Small intestine (tissue), 7 donors: ENCODE results near the gene ATXN10. TPM values are rescaled to one million over a fixed set of nuclear protein-coding genes. Genes with fewer than 3 reads are reported as not detected.

Source experiments
- DNase-seq, 2 donors: peaks; one replicate each; pipeline versions ENCODE4 v3.0.0 to v3.0.0-alpha.2; 2013
- FAIRE-seq: peaks from 2 replicates; lab custom pipeline; 2012; peaks lifted over from hg19 to GRCh38; lab: Jason Lieb, UNC
- H3K27ac ChIP-seq, 3 donors: one replicate each; pipeline ENCODE4 v1.5.1; 2013; ENCODE audit warnings: low read length in 2 of 3, mild to moderate bottlenecking in 2 of 3, control low read depth in 1 of 3, inconsistent platforms in 1 of 3, low read depth in 1 of 3, moderate library complexity in 1 of 3
- H3K27me3 ChIP-seq, 3 donors: one replicate each; pipeline ENCODE4 v1.6.1; 2013; ENCODE audit warnings: low read length in 3 of 3, inconsistent platforms in 1 of 3; ENCODE audit not compliant: control insufficient read depth in 3 of 3, insufficient read depth in 3 of 3
- H3K36me3 ChIP-seq, 3 donors: one replicate each; pipeline ENCODE4 v1.6.1; 2013; ENCODE audit warnings: low read length in 3 of 3, inconsistent platforms in 1 of 3, low read depth in 1 of 3, mild to moderate bottlenecking in 1 of 3, moderate library complexity in 1 of 3; ENCODE audit not compliant: control insufficient read depth in 3 of 3, insufficient read depth in 2 of 3
- H3K4me1 ChIP-seq, 3 donors: one replicate each; pipeline ENCODE4 v1.6.1; 2013; ENCODE audit warnings: low read length in 2 of 3, inconsistent platforms in 1 of 3, low read depth in 1 of 3, mild to moderate bottlenecking in 1 of 3, moderate library complexity in 1 of 3; ENCODE audit not compliant: control insufficient read depth in 3 of 3, insufficient read depth in 2 of 3
- H3K4me3 ChIP-seq, 3 donors: one replicate each; pipeline ENCODE4 v1.5.1; 2013; ENCODE audit warnings: low read length in 3 of 3, control low read depth in 1 of 3, inconsistent platforms in 1 of 3, low read depth in 1 of 3, mild to moderate bottlenecking in 1 of 3, moderate library complexity in 1 of 3
- H3K9me3 ChIP-seq, 2 donors: one replicate each; pipeline ENCODE4 v1.6.1; 2013; ENCODE audit warnings: low read depth in 1 of 2, low read length in 1 of 2; ENCODE audit not compliant: control insufficient read depth in 2 of 2, insufficient read depth in 1 of 2
- WGBS, 3 donors: extraction: QIAGEN DNeasy Blood & Tissue Kit; methylation state at CpG; one replicate each; pipeline ENCODE4 v1.1.7; 2013; 5-methylcytosine and 5-hydroxymethylcytosine counted together
- polyA plus RNA-seq, 4 donors: library from polyadenylated mRNA; stranded (reverse) in 3 of 4; unstranded in 1 of 4; fragments of 200-250 nt in 3 of 4; fragments of 120-200 nt in 1 of 4; gene quantifications; one replicate each; pipeline versions ENCODE4 v1.2.1 to v1.2.3, GENCODE V29; 2013
- donor health status: healthy with polysubstance abuse.
- donor health status: control.
- donor health status: control.
- donor health status: Bipolar disorder and iron deficiency.
- donor health status: healthy.

ATXN10 gene
- polyA plus RNA-seq, 4 donors = 15.4 to 74.3 (median 39.2) TPM

- Histone ChIP-seq H3K4me3 (no peak overlapping the region), H3K27me3 (no peaks in the 10 kb centered on the region)
- FAIRE-seq = no peak
These were observed 163.2 kb downstream of the ATXN10 start for GRCh38 chr22:45834795-45835194.

GRCh38 chr22:45836418-45837169 is 165.0 kb downstream of the ATXN10 start:
- H3K27ac ChIP-seq = no peak overlapping the region
- H3K27me3 ChIP-seq = no peaks in the 10 kb centered on the region
- peaks cover 0 to 17% (median 2%) of the 10 kb centered on the region in 3 donors for H3K36me3 ChIP-seq
- WGBS, 3 donors = 92 to 98% (median 98%) methylated on average over 8 of the region's 8 CpGs
- H3K4me1 ChIP-seq = no peaks in the 10 kb centered on the region
- no peaks in the 10 kb centered on the region for H3K9me3 ChIP-seq
- DNase-seq (no peak), FAIRE-seq (no peak)
- no peak overlapping the region for H3K4me3 ChIP-seq

More at GRCh38 chr22:45834795-45835194, 163.2 kb downstream of the ATXN10 start:
- 92 to 94% (median 94%) methylated on average over 10 of the region's 10 CpGs for WGBS, 3 donors
- peaks cover 0 to 15% (median 2%) of the 10 kb centered on the region in 3 donors for H3K36me3 ChIP-seq
- no peaks in the 10 kb centered on the region for H3K4me1 ChIP-seq
- no peak for DNase-seq
- no peak overlapping the region for H3K27ac ChIP-seq
- no peaks in the 10 kb centered on the region for H3K9me3 ChIP-seq

GRCh38 chr22:45837508-45837907 is 165.9 kb downstream of the ATXN10 start:
- Histone ChIP-seq H3K36me3 (peaks cover under 1 to 17% (median 2%) of the 10 kb centered on the region in 3 donors), H3K9me3 (no peaks in the 10 kb centered on the region), H3K4me1 (no peaks in the 10 kb centered on the region), H3K4me3 (no peak overlapping the region), H3K27me3 (no peaks in the 10 kb centered on the region), H3K27ac (no peak overlapping the region)
- FAIRE-seq (no peak), DNase-seq (no peak)
- 94 to 96% (median 94%) methylated on average over 7 of the region's 7 CpGs for WGBS, 3 donors

GRCh38 chr22:45838305-45838887 is 166.8 kb downstream of the ATXN10 start:
- no peak overlapping the region for H3K4me3 ChIP-seq
- no peaks in the 10 kb centered on the region for H3K9me3 ChIP-seq
- DNase-seq (peak in 1 of 2 donors; percentile 15), FAIRE-seq (no peak)
- WGBS, 3 donors = 90 to 94% (median 90%) methylated on average over 5 of the region's 5 CpGs
- no peaks in the 10 kb centered on the region for H3K4me1 ChIP-seq
- H3K27me3 ChIP-seq = no peaks in the 10 kb centered on the region
- H3K27ac ChIP-seq = no peak overlapping the region
- peaks cover 2 to 14% (median 4%) of the 10 kb centered on the region in 3 donors for H3K36me3 ChIP-seq

- Histone ChIP-seq H3K9me3 (no peaks in the 10 kb centered on the region), H3K27me3 (no peaks in the 10 kb centered on the region), H3K36me3 (peaks cover 2 to 10% (median 9%) of the 10 kb centered on the region in 3 donors), H3K27ac (no peak overlapping the region), H3K4me3 (no peak overlapping the region), H3K4me1 (no peaks in the 10 kb centered on the region)
- DNase-seq (no peak), FAIRE-seq (no peak)
- 83 to 85% (median 84%) methylated on average over 8 of the region's 8 CpGs for WGBS, 3 donors
These were observed 168.8 kb downstream of the ATXN10 start for GRCh38 chr22:45840483-45840882.

- no peaks in the 10 kb centered on the region for H3K4me1 ChIP-seq
- H3K27me3 ChIP-seq = no peaks in the 10 kb centered on the region
- DNase-seq (no peak), FAIRE-seq (no peak)
- 90 to 94% (median 94%) methylated on average over 12 of the region's 12 CpGs for WGBS, 3 donors
- H3K36me3 ChIP-seq = peaks cover 0 to 10% (median 9%) of the 10 kb centered on the region in 3 donors
- H3K4me3 ChIP-seq = no peak overlapping the region
- H3K9me3 ChIP-seq = no peaks in the 10 kb centered on the region
- H3K27ac ChIP-seq = no peak overlapping the region
These were observed 170.8 kb downstream of the ATXN10 start for GRCh38 chr22:45842291-45842991.

GRCh38 chr22:45843031-45843430 is 171.4 kb downstream of the ATXN10 start:
- no peak for DNase-seq
- WGBS, 3 donors = 74 to 91% (median 80%) methylated on average over 7 of the region's 7 CpGs
- Histone ChIP-seq H3K9me3 (no peaks in the 10 kb centered on the region), H3K4me1 (no peaks in the 10 kb centered on the region), H3K4me3 (no peak overlapping the region), H3K27ac (no peak overlapping the region), H3K36me3 (peaks cover 0 to 10% (median 9%) of the 10 kb centered on the region in 3 donors), H3K27me3 (no peaks in the 10 kb centered on the region)
- no peak for FAIRE-seq

- WGBS, 3 donors = 82 to 96% (median 87%) methylated on average over 2 of the region's 2 CpGs
- Histone ChIP-seq H3K27ac (no peak overlapping the region), H3K4me1 (no peaks in the 10 kb centered on the region), H3K27me3 (no peaks in the 10 kb centered on the region), H3K4me3 (no peak overlapping the region), H3K36me3 (peaks cover 2 to 12% (median 10%) of the 10 kb centered on the region in 3 donors), H3K9me3 (no peaks in the 10 kb centered on the region)
- FAIRE-seq = no peak
- DNase-seq = no peak
These were observed 172.4 kb downstream of the ATXN10 start for GRCh38 chr22:45843986-45844385.
